ENCODE results near the gene TRIM66.

GRCh38 chr11:8709002-8709672, 26.7 kb upstream of the TRIM66 start:
- TF ChIP-seq JUNB (CRISPR knock-in tag; conservative IDR thresholded peaks at IDR 0.05) (no peak), POLR2A (conservative IDR thresholded peaks at IDR 0.05) (no peak), CEBPB (tag; IDR thresholded peaks at IDR 0.05) (no peak), MTA2 (IDR thresholded peaks at IDR 0.05; ENCODE audit: low read depth) (no peak), BRCA1 (IDR thresholded peaks at IDR 0.05) (no peak), BRCA1 (CRISPR knock-in tag; IDR thresholded peaks at IDR 0.05) (no peak), HNRNPL (IDR thresholded peaks at IDR 0.05; ENCODE audit: low read depth, low read length) (no peak), LEF1 (IDR thresholded peaks at IDR 0.05) (no peak), SMAD3 (CRISPR knock-in tag; conservative IDR thresholded peaks at IDR 0.05) (no peak), SMC3 (conservative IDR thresholded peaks at IDR 0.05; ENCODE audit: insufficient read depth, low read depth, low read length) (no peak), BRF2 (IDR thresholded peaks at IDR 0.05; ENCODE audit: borderline replicate concordance, insufficient read depth, insufficient read length) (no peak), TCF7L2 (IDR thresholded peaks at IDR 0.05; ENCODE audit: low read depth, low read length) (no peak), ZNF407 (IDR thresholded peaks at IDR 0.05; ENCODE audit: low read depth) (no peak)

All from K562 (cell line).